ENCODE measurements around the gene CDH23. TPM values are rescaled to one million over a fixed set of nuclear protein-coding genes. Genes with fewer than 3 reads are reported as not detected.
A peak's percentile ranks its signal among the peaks of the same experiment; 100 is the strongest.

The CDH23 gene
- total RNA-seq, 1 experiment from 2014 or later = not detected

DNA sequence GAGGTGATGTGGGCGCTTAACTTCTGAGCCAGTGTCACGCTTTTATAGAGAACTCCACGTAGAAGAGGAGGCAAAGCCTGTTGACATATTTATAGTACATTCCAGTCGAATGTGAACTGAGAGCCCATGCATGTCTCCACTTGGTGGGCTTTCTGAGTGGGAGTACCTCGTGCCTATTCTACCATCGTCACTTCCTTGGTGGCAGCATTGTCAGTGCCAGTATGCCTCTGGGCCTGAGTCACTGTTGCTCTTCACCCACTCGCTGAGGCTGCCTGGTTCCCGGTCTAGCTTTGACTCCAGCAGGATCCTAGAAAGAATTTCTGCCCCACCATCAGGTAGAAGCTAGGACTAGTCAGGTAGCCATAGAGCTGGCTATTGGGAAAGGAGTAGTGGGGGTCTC is 30.0 kb upstream of the CDH23 start:
- no peaks in the 10 kb centered on the region for H4K20me1 ChIP-seq (ENCODE audit: low read length)
- ChIA-PET CTCF (no interaction called here), POLR2A (ENCODE audit: unreplicated experiment) (no interaction called here)
- H3K4me3 ChIP-seq (ENCODE audit: low read length) = no peak overlapping the region
- H2AFZ ChIP-seq (ENCODE audit: low read length) = no peak overlapping the region
- ATAC-seq (no peak), DNase-seq (no peak)
- no peak overlapping the region for H3K9ac ChIP-seq (ENCODE audit: low read length)
- intact Hi-C loops (cut with micrococcal nuclease) = no loop called here
- no peak overlapping the region for H3K4me2 ChIP-seq (ENCODE audit: low read length)
- no peaks in the 10 kb centered on the region for H3K27me3 ChIP-seq (ENCODE audit: low read length)
- TF ChIP-seq EZH2 (IDR thresholded peaks at IDR 0.05; ENCODE audit: low read length, unreplicated experiment) (no peak), EZH2phosphoT487 (IDR thresholded peaks at IDR 0.05; ENCODE audit: borderline replicate concordance, low read length) (no peak)
- TF ChIP-seq, protein P1, sequence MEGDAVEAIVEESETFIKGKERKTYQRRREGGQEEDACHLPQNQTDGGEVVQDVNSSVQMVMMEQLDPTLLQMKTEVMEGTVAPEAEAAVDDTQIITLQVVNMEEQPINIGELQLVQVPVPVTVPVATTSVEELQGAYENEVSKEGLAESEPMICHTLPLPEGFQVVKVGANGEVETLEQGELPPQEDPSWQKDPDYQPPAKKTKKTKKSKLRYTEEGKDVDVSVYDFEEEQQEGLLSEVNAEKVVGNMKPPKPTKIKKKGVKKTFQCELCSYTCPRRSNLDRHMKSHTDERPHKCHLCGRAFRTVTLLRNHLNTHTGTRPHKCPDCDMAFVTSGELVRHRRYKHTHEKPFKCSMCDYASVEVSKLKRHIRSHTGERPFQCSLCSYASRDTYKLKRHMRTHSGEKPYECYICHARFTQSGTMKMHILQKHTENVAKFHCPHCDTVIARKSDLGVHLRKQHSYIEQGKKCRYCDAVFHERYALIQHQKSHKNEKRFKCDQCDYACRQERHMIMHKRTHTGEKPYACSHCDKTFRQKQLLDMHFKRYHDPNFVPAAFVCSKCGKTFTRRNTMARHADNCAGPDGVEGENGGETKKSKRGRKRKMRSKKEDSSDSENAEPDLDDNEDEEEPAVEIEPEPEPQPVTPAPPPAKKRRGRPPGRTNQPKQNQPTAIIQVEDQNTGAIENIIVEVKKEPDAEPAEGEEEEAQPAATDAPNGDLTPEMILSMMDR (conservative IDR thresholded peaks at IDR 0.05; ENCODE audit: low read depth, low read length) = no peak
- H3F3A ChIP-seq (ENCODE audit: low read length, unreplicated experiment) = no peaks in the 10 kb centered on the region
- H3K9me2 ChIP-seq (replicated peaks; ENCODE audit: low read length) = no peaks in the 10 kb centered on the region
- H3K79me2 ChIP-seq (ENCODE audit: low read length) = no peaks in the 10 kb centered on the region
- no peaks in the 10 kb centered on the region for H3K36me3 ChIP-seq (ENCODE audit: low read depth, low read length)
- peaks cover 7% of the 10 kb centered on the region for H3K4me1 ChIP-seq (ENCODE audit: insufficient read depth, low read length)
- BruUV-seq (replicated peaks) = no TSS peak
- H3K9me3 ChIP-seq (ENCODE audit: low read length) = no peaks in the 10 kb centered on the region
- H3K27ac ChIP-seq (ENCODE audit: low read length) = no peak overlapping the region

DNA sequence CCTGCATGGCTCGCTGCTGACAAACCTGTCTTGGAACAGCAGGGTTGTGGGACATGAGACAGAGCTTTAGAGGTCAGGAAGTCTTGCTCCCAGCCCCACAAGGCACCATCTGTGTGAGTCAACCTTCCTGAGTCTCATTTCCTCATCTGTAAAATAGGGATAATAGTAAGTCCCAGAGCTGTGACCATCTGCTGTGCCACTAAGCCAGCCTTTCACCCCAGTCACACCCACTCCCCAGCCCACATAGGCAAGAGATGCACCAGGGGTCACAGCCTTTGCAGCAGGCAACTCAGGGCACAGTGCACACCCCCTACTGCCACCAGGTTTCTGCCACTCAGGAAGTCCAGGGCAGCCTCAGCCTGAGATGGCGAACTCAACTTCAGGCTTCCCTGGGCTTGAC is 29.4 kb upstream of the CDH23 start:
- H3K9ac ChIP-seq (ENCODE audit: low read length) = no peak overlapping the region
- no peak overlapping the region for H2AFZ ChIP-seq (ENCODE audit: low read length)
- H3K36me3 ChIP-seq (ENCODE audit: low read depth, low read length) = no peaks in the 10 kb centered on the region
- DNase-seq (peak; percentile 10), ATAC-seq (no peak)
- intact Hi-C loops (cut with micrococcal nuclease) = no loop called here
- ChIA-PET POLR2A (ENCODE audit: unreplicated experiment) (no interaction called here), CTCF (no interaction called here)
- no peak overlapping the region for H3K4me3 ChIP-seq (ENCODE audit: low read length)
- no peak overlapping the region for H3K4me2 ChIP-seq (ENCODE audit: low read length)
- H3K4me1 ChIP-seq (ENCODE audit: insufficient read depth, low read length) = peaks cover 7% of the 10 kb centered on the region
- H3K9me2 ChIP-seq (replicated peaks; ENCODE audit: low read length) = no peaks in the 10 kb centered on the region
- no peaks in the 10 kb centered on the region for H3K79me2 ChIP-seq (ENCODE audit: low read length)
- no peak overlapping the region for H3K27ac ChIP-seq (ENCODE audit: low read length)
- H4K20me1 ChIP-seq (ENCODE audit: low read length) = no peaks in the 10 kb centered on the region
- no peaks in the 10 kb centered on the region for H3F3A ChIP-seq (ENCODE audit: low read length, unreplicated experiment)
- H3K9me3 ChIP-seq (ENCODE audit: low read length) = no peaks in the 10 kb centered on the region
- TF ChIP-seq, protein P1 (conservative IDR thresholded peaks at IDR 0.05; ENCODE audit: low read depth, low read length) = no peak
- no peak for TF ChIP-seq EZH2 (IDR thresholded peaks at IDR 0.05; ENCODE audit: low read length, unreplicated experiment)
- no peak for TF ChIP-seq EZH2phosphoT487 (IDR thresholded peaks at IDR 0.05; ENCODE audit: borderline replicate concordance, low read length)
- no peaks in the 10 kb centered on the region for H3K27me3 ChIP-seq (ENCODE audit: low read length)
- BruUV-seq (replicated peaks) = no TSS peak

DNA sequence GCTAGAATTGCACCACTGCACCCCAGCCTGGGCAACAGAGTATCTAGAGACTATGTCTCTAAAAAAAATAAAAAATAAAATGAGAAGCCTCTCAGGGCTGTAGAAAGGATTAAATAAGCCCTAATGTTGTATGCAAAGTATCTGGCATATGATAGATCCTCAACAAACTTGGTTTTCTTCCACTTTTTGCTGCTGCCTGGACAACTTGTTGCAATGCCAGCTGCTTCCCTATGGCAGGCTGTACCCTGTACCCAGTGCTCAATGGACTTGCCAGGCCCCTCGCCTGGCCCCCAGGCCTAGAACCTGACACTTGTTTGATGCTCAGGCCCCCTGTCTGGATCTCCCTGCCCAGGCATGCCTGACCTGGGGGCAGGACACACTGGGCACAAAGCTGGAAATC is 28.5 kb upstream of the CDH23 start:
- BruUV-seq (replicated peaks) = no TSS peak
- POLR2A ChIA-PET (ENCODE audit: unreplicated experiment) = no interaction called here

More for the DNA sequence above, 28.5 kb upstream of the CDH23 start:
- no peak for TF ChIP-seq EZH2 (IDR thresholded peaks at IDR 0.05; ENCODE audit: low read length, unreplicated experiment)
- TF ChIP-seq, protein P1 (conservative IDR thresholded peaks at IDR 0.05; ENCODE audit: low read depth, low read length) = no peak
- TF ChIP-seq EZH2phosphoT487 (IDR thresholded peaks at IDR 0.05; ENCODE audit: borderline replicate concordance, low read length) = no peak
- H3K4me1 ChIP-seq (ENCODE audit: insufficient read depth, low read length) = peaks cover 7% of the 10 kb centered on the region
- H3F3A ChIP-seq (ENCODE audit: low read length, unreplicated experiment) = no peaks in the 10 kb centered on the region
- no peaks in the 10 kb centered on the region for H3K79me2 ChIP-seq (ENCODE audit: low read length)
- ATAC-seq (no peak), DNase-seq (no peak)
- intact Hi-C loops (cut with micrococcal nuclease) = no loop called here
- H3K36me3 ChIP-seq (ENCODE audit: low read depth, low read length) = no peaks in the 10 kb centered on the region
- H3K9me2 ChIP-seq (replicated peaks; ENCODE audit: low read length) = no peaks in the 10 kb centered on the region
- CTCF ChIA-PET = interaction anchor here (0.6 kb wide), 1 partner anchor 49 kb away, joined by 5 read pairs; the partner anchor contains the start of gene SLC29A3
- no peaks in the 10 kb centered on the region for H3K9me3 ChIP-seq (ENCODE audit: low read length)
- H3K4me2 ChIP-seq (ENCODE audit: low read length) = no peak overlapping the region
- H3K4me3 ChIP-seq (ENCODE audit: low read length) = no peak overlapping the region
- H4K20me1 ChIP-seq (ENCODE audit: low read length) = no peaks in the 10 kb centered on the region
- H3K27ac ChIP-seq (ENCODE audit: low read length) = no peak overlapping the region
- H2AFZ ChIP-seq (ENCODE audit: low read length) = no peak overlapping the region
- H3K27me3 ChIP-seq (ENCODE audit: low read length) = no peaks in the 10 kb centered on the region
- no peak overlapping the region for H3K9ac ChIP-seq (ENCODE audit: low read length)
